Hippocampal formation (tissue), 2 donors: ENCODE results near the gene HDLBP.
"Not testable (repeated sequence)": the region's sequence is repeated elsewhere in the genome, so short reads cannot be mapped to it uniquely, and the experiment has no call there.

Source experiments
- DNase-seq, 2 donors: peaks; one replicate each; lab custom pipeline; 2025; lab: John Stamatoyannopoulos, UW

Gene HDLBP

GRCh38 chr2:241308267-241308666 lies 7.2 kb downstream of the HDLBP start:
- no peak for DNase-seq

- no peak for DNase-seq
Observed at GRCh38 chr2:241307055-241307454, 8.4 kb downstream of the HDLBP start.

- DNase-seq = no peak
Observed at GRCh38 chr2:241304039-241304670, 11.3 kb downstream of the HDLBP start.

GRCh38 chr2:241302759-241303651 lies 12.5 kb downstream of the HDLBP start:
- no peak for DNase-seq

- no peak for DNase-seq
Observed at GRCh38 chr2:241302083-241302482, 13.4 kb downstream of the HDLBP start.

- no peak for DNase-seq
Observed at GRCh38 chr2:241300000-241300399, 15.5 kb downstream of the HDLBP start.

- DNase-seq = no peak
Observed at GRCh38 chr2:241298673-241299072, 16.8 kb downstream of the HDLBP start.

- no peak for DNase-seq
Observed at GRCh38 chr2:241296767-241297166, 18.7 kb downstream of the HDLBP start.

GRCh38 chr2:241295326-241296095 lies 20.0 kb downstream of the HDLBP start:
- DNase-seq = no peak

GRCh38 chr2:241293378-241293797 lies 22.1 kb downstream of the HDLBP start:
- DNase-seq = not testable (repeated sequence)

GRCh38 chr2:241291977-241292376 lies 23.5 kb downstream of the HDLBP start:
- no peak for DNase-seq

- no peak for DNase-seq
Observed at GRCh38 chr2:241291153-241291552, 24.3 kb downstream of the HDLBP start.

- DNase-seq = no peak
Observed at GRCh38 chr2:241289597-241289996, 25.9 kb downstream of the HDLBP start.

- DNase-seq = no peak
Observed at GRCh38 chr2:241289053-241289452, 26.4 kb downstream of the HDLBP start.

GRCh38 chr2:241288324-241288888 lies 27.1 kb downstream of the HDLBP start:
- DNase-seq = no peak

GRCh38 chr2:241286348-241287090 lies 29.0 kb downstream of the HDLBP start:
- no peak for DNase-seq

- DNase-seq = no peak
Observed at GRCh38 chr2:241285596-241285995, 29.9 kb downstream of the HDLBP start.

GRCh38 chr2:241282555-241282954 lies 32.9 kb downstream of the HDLBP start:
- no peak for DNase-seq

- DNase-seq = no peak
Observed at GRCh38 chr2:241280291-241280690, 35.2 kb downstream of the HDLBP start.

GRCh38 chr2:241279828-241280227 lies 35.6 kb downstream of the HDLBP start:
- no peak for DNase-seq

- no peak for DNase-seq
Observed at GRCh38 chr2:241279413-241279812, 36.1 kb downstream of the HDLBP start.
